ENCODE results near the gene MAP7D2. TPM values are rescaled to one million over a fixed set of nuclear protein-coding genes. Genes with fewer than 3 reads are reported as not detected.

The MAP7D2 gene
- total RNA-seq, 1 donor, result 0.36 TPM

GRCh38 chrX:20067709-20068561, 48.8 kb downstream of the MAP7D2 start:
- H3K9me3 ChIP-seq (ENCODE audit: low read depth, low read length), result no peaks in the 10 kb centered on the region
- peak overlapping the region; percentile 50 for H3K4me2 ChIP-seq (ENCODE audit: insufficient read depth, low read length)
- no peaks in the 10 kb centered on the region for H4K20me1 ChIP-seq (ENCODE audit: insufficient read depth, low read length)
- no peaks in the 10 kb centered on the region for H3K79me2 ChIP-seq (ENCODE audit: insufficient read depth, low read length)
- peak; percentile 93 for DNase-seq (ENCODE audit: insufficient read length, low spot score, missing footprints)
- H3K4me3 ChIP-seq (ENCODE audit: insufficient read depth, low read length), result no peak overlapping the region
- peaks cover 4% of the 10 kb centered on the region for H3K27me3 ChIP-seq (ENCODE audit: insufficient read depth, low read length)
- H3K4me1 ChIP-seq (ENCODE audit: insufficient read depth, low read length), result peaks cover 14% of the 10 kb centered on the region
- no peaks in the 10 kb centered on the region for H3K36me3 ChIP-seq (ENCODE audit: insufficient read depth, low read length)
- peak overlapping the region; percentile 54 for H3K27ac ChIP-seq (ENCODE audit: low read depth, low read length)
- TF ChIP-seq CTCF (IDR thresholded peaks at IDR 0.05; ENCODE audit: extremely low read depth, low read depth, low read length), result no peak
- H2AFZ ChIP-seq (ENCODE audit: low read length), result no peak overlapping the region

- peak overlapping the region; percentile 50 for H3K4me2 ChIP-seq (ENCODE audit: insufficient read depth, low read length)
- no peak overlapping the region for H3K4me3 ChIP-seq (ENCODE audit: insufficient read depth, low read length)
- H3K36me3 ChIP-seq (ENCODE audit: insufficient read depth, low read length), result no peaks in the 10 kb centered on the region
- peak; percentile 84 for DNase-seq (ENCODE audit: insufficient read length, low spot score, missing footprints)
- TF ChIP-seq CTCF (IDR thresholded peaks at IDR 0.05; ENCODE audit: extremely low read depth, low read depth, low read length), result peak; percentile 67
- H2AFZ ChIP-seq (ENCODE audit: low read length), result peak overlapping the region; percentile 44
- no peaks in the 10 kb centered on the region for H3K9me3 ChIP-seq (ENCODE audit: low read depth, low read length)
- H3K27me3 ChIP-seq (ENCODE audit: insufficient read depth, low read length), result peaks cover 4% of the 10 kb centered on the region
- peak overlapping the region; percentile 54 for H3K27ac ChIP-seq (ENCODE audit: low read depth, low read length)
- no peaks in the 10 kb centered on the region for H3K79me2 ChIP-seq (ENCODE audit: insufficient read depth, low read length)
- peaks cover 14% of the 10 kb centered on the region for H3K4me1 ChIP-seq (ENCODE audit: insufficient read depth, low read length)
- H4K20me1 ChIP-seq (ENCODE audit: insufficient read depth, low read length), result no peaks in the 10 kb centered on the region
Observed at GRCh38 chrX:20066968-20067708, 49.6 kb downstream of the MAP7D2 start.

GRCh38 chrX:20063716-20064351, 52.9 kb downstream of the MAP7D2 start:
- Histone ChIP-seq H3K79me2 (ENCODE audit: insufficient read depth, low read length) (no peaks in the 10 kb centered on the region), H3K4me3 (ENCODE audit: insufficient read depth, low read length) (no peak overlapping the region), H3K36me3 (ENCODE audit: insufficient read depth, low read length) (no peaks in the 10 kb centered on the region), H2AFZ (ENCODE audit: low read length) (no peak overlapping the region), H4K20me1 (ENCODE audit: insufficient read depth, low read length) (no peaks in the 10 kb centered on the region), H3K4me2 (ENCODE audit: insufficient read depth, low read length) (no peak overlapping the region), H3K9me3 (ENCODE audit: low read depth, low read length) (no peaks in the 10 kb centered on the region), H3K27me3 (ENCODE audit: insufficient read depth, low read length) (no peaks in the 10 kb centered on the region), H3K27ac (ENCODE audit: low read depth, low read length) (no peak overlapping the region), H3K4me1 (ENCODE audit: insufficient read depth, low read length) (peaks cover 26% of the 10 kb centered on the region)
- peak; percentile 42 for TF ChIP-seq CTCF (IDR thresholded peaks at IDR 0.05; ENCODE audit: extremely low read depth, low read depth, low read length)
- DNase-seq (ENCODE audit: insufficient read length, low spot score, missing footprints), result no peak

Measured in osteoblast (primary cell).